Stimulated activated CD4-positive, alpha-beta T cell treated with anti-CD3 and anti-CD28 coated beads, TNF-alpha, amount 100 ng/mL, for 48 hours (primary cell): ENCODE data around the gene PRKCZ.
"Not testable (repeated sequence)": the region's sequence is repeated elsewhere in the genome, so short reads cannot be mapped to it uniquely, and the experiment has no call there.

Experiments
- DNase-seq, 3 donors: peaks; one replicate each; pipeline ENCODE4 v3.0.0-alpha.2; 2020; ENCODE audit warnings: low read depth in 3 of 3

The PRKCZ gene

GRCh38 chr1:2134621-2135307 is 84.6 kb downstream of the PRKCZ start:
- no peak for DNase-seq

- no peak for DNase-seq
Observed at GRCh38 chr1:2135441-2135841, 85.2 kb downstream of the PRKCZ start.

- no peak for DNase-seq
Observed at GRCh38 chr1:2135941-2136340, 85.7 kb downstream of the PRKCZ start.

GRCh38 chr1:2136386-2137235 is 86.4 kb downstream of the PRKCZ start:
- DNase-seq = no peak

GRCh38 chr1:2137257-2138121 is 87.3 kb downstream of the PRKCZ start:
- DNase-seq = no peak

GRCh38 chr1:2139156-2139555 is 88.9 kb downstream of the PRKCZ start:
- not testable (repeated sequence) for DNase-seq

- no peak for DNase-seq
Observed at GRCh38 chr1:2141025-2141424, 90.8 kb downstream of the PRKCZ start.

- DNase-seq = no peak
Observed at GRCh38 chr1:2143814-2144500, 93.7 kb downstream of the PRKCZ start.

GRCh38 chr1:2144501-2145090 is 94.4 kb downstream of the PRKCZ start:
- no peak for DNase-seq

GRCh38 chr1:2145946-2146835 is 96.0 kb downstream of the PRKCZ start:
- DNase-seq = no peak

- DNase-seq = no peak
Observed at GRCh38 chr1:2146836-2147517, 96.8 kb downstream of the PRKCZ start.

GRCh38 chr1:2147869-2148268 is 97.7 kb downstream of the PRKCZ start:
- not testable (repeated sequence) for DNase-seq

- DNase-seq = no peak
Observed at GRCh38 chr1:2148691-2149090, 98.5 kb downstream of the PRKCZ start.

GRCh38 chr1:2150801-2151200 is 100.6 kb downstream of the PRKCZ start:
- no peak for DNase-seq

GRCh38 chr1:2151252-2151651 is 101.0 kb downstream of the PRKCZ start:
- no peak for DNase-seq

GRCh38 chr1:2151911-2152310 is 101.7 kb downstream of the PRKCZ start:
- no peak for DNase-seq

GRCh38 chr1:2152954-2153353 is 102.7 kb downstream of the PRKCZ start:
- DNase-seq = no peak

GRCh38 chr1:2154022-2154421 is 103.8 kb downstream of the PRKCZ start:
- DNase-seq = no peak

GRCh38 chr1:2155147-2155598 is 105.0 kb downstream of the PRKCZ start:
- no peak for DNase-seq

GRCh38 chr1:2155788-2156187 is 105.6 kb downstream of the PRKCZ start:
- DNase-seq = no peak
